DND-41 (cell line): ENCODE results near the gene CELF5.

Experiments
- CTCF ChIP-seq: IDR thresholded peaks from 2 replicates; pipeline ENCODE4 v1.5.1; 2012; ENCODE audit warnings: borderline replicate concordance, low read length, moderate library complexity, mild to moderate bottlenecking; ENCODE audit not compliant: poor library complexity, severe bottlenecking; ENCODE audit errors: extremely low read depth
- EZH2 ChIP-seq: IDR thresholded peaks from 3 replicates; pipeline ENCODE4 v1.6.1; 2012; ENCODE audit warnings: borderline replicate concordance, low read depth, mild to moderate bottlenecking, moderate library complexity, low read length, inconsistent platforms; ENCODE audit not compliant: severe bottlenecking

GRCh38 chr19:3178973-3179738 lies 45.3 kb upstream of the CELF5 start:
- TF ChIP-seq CTCF (peak; percentile 16), EZH2 (no peak)
